A673 (cell line): ENCODE measurements around the gene GLUD1. TPM values are rescaled to one million over a fixed set of nuclear protein-coding genes. Genes with fewer than 3 reads are reported as not detected.
A peak's percentile ranks its signal among the peaks of the same experiment; 100 is the strongest.

Source experiments
- BruUV-seq: library from RNA; stranded (reverse); fragments of 400-500 nt; replicated peaks from 2 replicates; lab custom pipeline; 2021; lab: Mats Ljungman, UMichigan
- CTCF ChIA-PET: fragments of 300-600 bp; sonication (Branson Sonifier 250); formaldehyde crosslinking; loops from one replicate; lab custom pipeline; 2022; ENCODE audit warnings: antibody characterized with exemption; lab: Charles Lee
- POLR2A ChIA-PET: fragments of 300-600 bp; sonication (Branson Sonifier 250); formaldehyde crosslinking; loops from one replicate; lab custom pipeline; 2022; ENCODE audit warnings: antibody characterized with exemption; ENCODE audit not compliant: low non-redundant PET; lab: Charles Lee
- DNase-seq: peaks from one replicate; pipeline ENCODE4 v3.0.0-alpha.2; 2015; ENCODE audit warnings: low spot score
- H3K27ac ChIP-seq: fragments of 200-600 bp; sonication (generic); 2 replicates; pipeline ENCODE4 v1.5.1; 2016; ENCODE audit warnings: mixed run types, low read depth, mild to moderate bottlenecking, mixed read lengths, antibody characterized with exemption, low read length; ENCODE audit not compliant: poor library complexity, severe bottlenecking
- H3K27me3 ChIP-seq: fragments of 200-600 bp; sonication (generic); replicated peaks from 2 replicates; pipeline ENCODE4 v1.6.1; 2017; ENCODE audit warnings: mixed run types, low read depth, mild to moderate bottlenecking, mixed read lengths, antibody characterized with exemption, low read length; ENCODE audit not compliant: insufficient read depth, poor library complexity
- H3K36me3 ChIP-seq: fragments of 200-600 bp; sonication (generic); 2 replicates; pipeline ENCODE4 v1.6.1; 2016; ENCODE audit warnings: mixed run types, mild to moderate bottlenecking, mixed read lengths, antibody characterized with exemption, low read length; ENCODE audit not compliant: insufficient read depth, poor library complexity, severe bottlenecking
- H3K4me1 ChIP-seq: fragments of 200-600 bp; sonication (generic); 2 replicates; pipeline ENCODE4 v1.6.1; 2017; ENCODE audit warnings: mixed run types, mild to moderate bottlenecking, mixed read lengths, antibody characterized with exemption, low read length; ENCODE audit not compliant: insufficient read depth, poor library complexity, severe bottlenecking
- H3K4me3 ChIP-seq: fragments of 200-600 bp; sonication (generic); 2 replicates; pipeline ENCODE4 v1.5.1; 2016; ENCODE audit warnings: low read depth, mixed run types, mild to moderate bottlenecking, mixed read lengths, low read length; ENCODE audit not compliant: poor library complexity, severe bottlenecking
- H3K9me3 ChIP-seq: fragments of 200-600 bp; sonication (generic); 2 replicates; pipeline ENCODE4 v1.6.1; 2016; ENCODE audit warnings: mixed run types, low read depth, mild to moderate bottlenecking, mixed read lengths, antibody characterized with exemption, low read length; ENCODE audit not compliant: poor library complexity, severe bottlenecking
- EZH2 ChIP-seq: fragments of 200-600 bp; sonication (generic); IDR thresholded peaks from 2 replicates; pipeline ENCODE4 v1.6.1; 2017; ENCODE audit warnings: borderline replicate concordance, low read depth, mild to moderate bottlenecking, mixed read lengths, antibody characterized with exemption, low read length; ENCODE audit not compliant: poor library complexity, severe bottlenecking
- intact Hi-C: fragments of 100-400 bp; cut with micrococcal nuclease; formaldehyde crosslinking; loops from one replicate; pipeline ENCODE4 v1.10.0; 2022; ENCODE audit not compliant: unreplicated experiment
- total RNA-seq: library from RNA; stranded (reverse); gene quantifications from 2 replicates; pipeline ENCODE4 v1.2.3, GENCODE V29; 2021
- TF ChIP-seq, protein P1 (sequence below): fragments of 300-800, 200-600 bp; sonication (generic); conservative IDR thresholded peaks from 2 replicates; pipeline ENCODE4 v1.5.1; 2017; ENCODE audit warnings: low read depth, mild to moderate bottlenecking, antibody characterized with exemption, low read length, moderate library complexity, mixed read lengths

Gene GLUD1
- total RNA-seq, 1 experiment from 2014 or later, result 142 TPM

DNA sequence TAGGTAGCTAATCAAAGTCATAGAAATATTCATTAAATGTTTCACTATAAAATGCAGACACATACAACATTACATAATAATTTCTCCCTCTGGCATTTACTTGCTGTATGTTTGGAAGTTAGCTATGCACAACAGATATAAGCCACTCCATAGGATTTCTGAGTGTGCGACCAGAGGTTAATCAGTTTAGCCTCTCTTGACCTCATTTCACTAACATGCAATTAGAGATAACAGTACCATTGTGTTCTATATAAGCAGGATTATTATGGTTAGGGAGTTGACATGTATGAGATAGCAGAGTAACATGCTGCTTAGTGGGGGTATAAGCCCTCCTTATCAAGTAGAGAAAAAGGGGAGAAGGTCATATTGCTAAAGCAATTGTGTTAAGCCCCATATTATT lies 26.4 kb downstream of the GLUD1 start:
- H3K4me3 ChIP-seq, result no peak overlapping the region
- DNase-seq, result no peak
- TF ChIP-seq, protein P1, sequence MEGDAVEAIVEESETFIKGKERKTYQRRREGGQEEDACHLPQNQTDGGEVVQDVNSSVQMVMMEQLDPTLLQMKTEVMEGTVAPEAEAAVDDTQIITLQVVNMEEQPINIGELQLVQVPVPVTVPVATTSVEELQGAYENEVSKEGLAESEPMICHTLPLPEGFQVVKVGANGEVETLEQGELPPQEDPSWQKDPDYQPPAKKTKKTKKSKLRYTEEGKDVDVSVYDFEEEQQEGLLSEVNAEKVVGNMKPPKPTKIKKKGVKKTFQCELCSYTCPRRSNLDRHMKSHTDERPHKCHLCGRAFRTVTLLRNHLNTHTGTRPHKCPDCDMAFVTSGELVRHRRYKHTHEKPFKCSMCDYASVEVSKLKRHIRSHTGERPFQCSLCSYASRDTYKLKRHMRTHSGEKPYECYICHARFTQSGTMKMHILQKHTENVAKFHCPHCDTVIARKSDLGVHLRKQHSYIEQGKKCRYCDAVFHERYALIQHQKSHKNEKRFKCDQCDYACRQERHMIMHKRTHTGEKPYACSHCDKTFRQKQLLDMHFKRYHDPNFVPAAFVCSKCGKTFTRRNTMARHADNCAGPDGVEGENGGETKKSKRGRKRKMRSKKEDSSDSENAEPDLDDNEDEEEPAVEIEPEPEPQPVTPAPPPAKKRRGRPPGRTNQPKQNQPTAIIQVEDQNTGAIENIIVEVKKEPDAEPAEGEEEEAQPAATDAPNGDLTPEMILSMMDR, result no peak
- no peak for TF ChIP-seq EZH2
- intact Hi-C loops, result no loop called here
- H3K4me1 ChIP-seq, result peaks cover 22% of the 10 kb centered on the region
- H3K27me3 ChIP-seq, result no peaks in the 10 kb centered on the region
- peaks cover 20% of the 10 kb centered on the region for H3K36me3 ChIP-seq
- ChIA-PET POLR2A (no interaction called here), CTCF (no interaction called here)
- H3K27ac ChIP-seq, result no peak overlapping the region
- no peaks in the 10 kb centered on the region for H3K9me3 ChIP-seq
- no TSS peak for BruUV-seq

DNA sequence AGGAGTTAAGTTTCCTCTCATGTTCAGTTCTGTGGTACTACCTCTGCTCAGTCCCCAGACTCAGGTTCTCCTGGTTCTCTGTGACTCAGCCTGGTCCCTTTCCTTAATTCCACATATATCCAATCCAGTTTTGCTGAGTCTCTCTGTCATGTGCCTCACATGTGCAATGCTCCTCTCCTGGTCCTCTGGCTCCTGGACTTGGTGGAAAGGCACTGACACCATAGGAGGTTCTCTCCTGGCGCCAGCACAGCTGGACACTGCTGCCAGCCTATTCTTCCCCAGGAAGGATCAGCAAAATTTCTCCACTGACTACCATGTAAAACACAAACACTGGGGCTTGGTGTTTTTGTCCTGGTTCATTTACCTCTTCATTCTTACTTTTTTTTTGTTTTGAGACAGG lies 27.8 kb downstream of the GLUD1 start:
- Histone ChIP-seq H3K4me1 (peaks cover 22% of the 10 kb centered on the region), H3K9me3 (no peaks in the 10 kb centered on the region), H3K27me3 (no peaks in the 10 kb centered on the region), H3K4me3 (no peak overlapping the region), H3K36me3 (peaks cover 26% of the 10 kb centered on the region), H3K27ac (no peak overlapping the region)
- intact Hi-C loops, result no loop called here
- no peak for DNase-seq
- no TSS peak for BruUV-seq
- CTCF ChIA-PET, result no interaction called here
- POLR2A ChIA-PET, result no interaction called here
- TF ChIP-seq EZH2, result no peak

DNA sequence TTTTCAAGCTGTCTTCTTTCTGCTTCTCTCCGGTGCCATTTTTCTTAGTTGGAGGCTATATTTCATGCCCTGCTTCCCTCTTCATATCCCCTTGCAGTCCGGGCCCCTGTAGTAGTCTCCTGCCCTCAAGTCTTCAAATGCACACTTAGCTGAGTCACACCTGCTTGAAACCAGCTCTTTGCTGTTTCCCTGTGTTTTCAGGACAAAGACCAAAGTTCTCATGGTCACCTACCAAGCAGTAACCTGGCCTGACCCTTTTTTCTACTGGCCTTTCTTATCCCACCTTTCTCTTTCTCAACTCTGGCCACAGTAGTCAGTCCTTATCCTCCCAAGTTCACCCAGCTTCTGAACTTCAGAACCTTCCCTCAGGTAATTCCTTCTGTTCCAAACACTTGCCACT lies 28.5 kb downstream of the GLUD1 start:
- Histone ChIP-seq H3K4me3 (no peak overlapping the region), H3K9me3 (no peaks in the 10 kb centered on the region), H3K4me1 (peaks cover 22% of the 10 kb centered on the region), H3K36me3 (peaks cover 30% of the 10 kb centered on the region), H3K27ac (no peak overlapping the region), H3K27me3 (no peaks in the 10 kb centered on the region)
- TF ChIP-seq EZH2, result no peak
- TF ChIP-seq, protein P1, result no peak
- intact Hi-C loops, result no loop called here
- CTCF ChIA-PET, result no interaction called here
- BruUV-seq, result no TSS peak
- no peak for DNase-seq
- POLR2A ChIA-PET, result no interaction called here

DNA sequence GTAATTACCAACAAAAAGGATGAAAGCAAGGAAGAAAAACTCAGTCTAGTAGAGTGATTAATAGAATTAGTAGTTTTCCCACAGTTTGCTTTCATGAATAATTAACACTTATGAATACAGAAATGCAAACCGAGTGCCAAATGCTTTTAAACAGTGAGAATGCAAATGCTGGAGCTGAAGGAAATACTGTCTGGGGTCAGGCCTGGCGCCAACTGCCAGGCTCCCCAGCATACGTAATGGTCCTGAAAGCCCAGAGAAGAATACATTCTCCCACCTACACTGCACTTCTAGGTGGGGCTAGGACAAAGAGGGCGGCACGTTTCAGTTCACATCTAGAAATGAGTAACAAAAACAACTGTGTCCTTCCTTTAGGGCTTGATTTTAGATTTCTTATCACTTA lies 30.0 kb downstream of the GLUD1 start:
- DNase-seq, result peak; percentile 56
- TF ChIP-seq, protein P1, result no peak
- TF ChIP-seq EZH2, result no peak
- BruUV-seq, result no TSS peak
- peaks cover 23% of the 10 kb centered on the region for H3K4me1 ChIP-seq
- intact Hi-C loops, result no loop called here
- peak overlapping the region; percentile 29 for H3K27ac ChIP-seq
- CTCF ChIA-PET, result no interaction called here
- no peaks in the 10 kb centered on the region for H3K27me3 ChIP-seq
- POLR2A ChIA-PET, result interaction anchor here (0.7 kb wide), 1 partner anchor 10 kb away, joined by 23 read pairs; no protein-coding TSS in a partner anchor
- no peaks in the 10 kb centered on the region for H3K9me3 ChIP-seq
- peaks cover 45% of the 10 kb centered on the region for H3K36me3 ChIP-seq
- H3K4me3 ChIP-seq, result no peak overlapping the region
